Glutamatergic neuron (in vitro differentiated cells): Measurements from ENCODE around the gene MTA1. TPM values are rescaled to one million over a fixed set of nuclear protein-coding genes. Genes with fewer than 3 reads are reported as not detected.

Experiments
- DNase-seq: peaks from one replicate; pipeline ENCODE4 v3.0.0; 2022
- H3K27ac Mint-ChIP-seq: one replicate; pipeline ENCODE4 v1.8.0; 2020; ENCODE audit warnings: mild to moderate bottlenecking, mixed read lengths, inconsistent platforms; ENCODE audit not compliant: unreplicated experiment
- H3K27me3 Mint-ChIP-seq: one replicate; pipeline ENCODE4 v1.8.0; 2020; ENCODE audit warnings: mild to moderate bottlenecking, moderate library complexity, mixed read lengths, inconsistent platforms; ENCODE audit not compliant: unreplicated experiment
- H3K36me3 Mint-ChIP-seq: one replicate; pipeline ENCODE4 v1.8.0; 2020; ENCODE audit warnings: mild to moderate bottlenecking, mixed read lengths, inconsistent platforms; ENCODE audit not compliant: unreplicated experiment
- H3K4me1 Mint-ChIP-seq: one replicate; pipeline ENCODE4 v1.8.0; 2020; ENCODE audit warnings: mild to moderate bottlenecking, low read depth, mixed read lengths, inconsistent platforms; ENCODE audit not compliant: unreplicated experiment
- H3K4me3 Mint-ChIP-seq: one replicate; pipeline ENCODE4 v1.8.0; 2020; ENCODE audit warnings: mild to moderate bottlenecking, mixed read lengths, inconsistent platforms; ENCODE audit not compliant: unreplicated experiment
- H3K9me3 Mint-ChIP-seq: one replicate; pipeline ENCODE4 v1.8.0; 2020; ENCODE audit warnings: mild to moderate bottlenecking, moderate library complexity, mixed read lengths, inconsistent platforms; ENCODE audit not compliant: unreplicated experiment
- CTCF ChIP-seq: fragments of 200-600 bp; sonication (generic); IDR thresholded peaks from one replicate; pipeline ENCODE4 v1.5.0; 2021; ENCODE audit not compliant: partially characterized antibody, unreplicated experiment
- total RNA-seq: library from RNA; stranded (reverse); fragmentation: NEBNext Ultra II Directional; extraction: Animal tissue kit (Norgen Biotek cat#: 25700); gene quantifications from one replicate; pipeline ENCODE4 v1.2.1, GENCODE V29; 2021; ENCODE audit not compliant: unreplicated experiment

Gene MTA1
- total RNA-seq, 1 donor from 2014 or later: 261 TPM

DNA sequence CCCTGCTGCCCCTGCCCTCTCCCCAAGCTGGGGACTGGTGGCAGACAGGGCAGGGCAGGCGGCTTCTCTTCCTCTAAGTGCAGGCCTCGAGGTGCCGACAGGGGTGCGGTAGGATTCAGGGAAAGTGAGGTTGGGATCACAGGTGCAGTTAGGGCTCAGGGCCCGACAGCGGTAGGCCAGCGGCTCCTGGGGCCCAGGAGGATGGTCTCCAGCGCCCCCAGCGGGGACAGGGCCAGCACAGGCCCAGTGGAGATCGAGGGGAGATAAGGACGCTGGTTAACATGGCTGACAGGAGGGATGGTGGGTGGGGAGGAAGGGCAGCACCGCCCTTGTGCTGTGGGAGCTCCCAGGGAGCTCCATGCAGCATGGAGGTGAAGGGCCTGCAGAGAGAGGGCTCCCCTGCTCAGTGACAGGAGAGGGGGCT, 66.1 kb downstream of the MTA1 start:
- no peak overlapping the region for H3K4me3 Mint-ChIP-seq
- DNase-seq: peak; percentile 66
- peaks cover 17% of the 10 kb centered on the region for H3K27me3 Mint-ChIP-seq
- H3K36me3 Mint-ChIP-seq: no peaks in the 10 kb centered on the region
- H3K4me1 Mint-ChIP-seq: peaks cover 9% of the 10 kb centered on the region
- no peak overlapping the region for H3K27ac Mint-ChIP-seq
- no peak for TF ChIP-seq CTCF
- H3K9me3 Mint-ChIP-seq: peaks cover 4% of the 10 kb centered on the region

DNA sequence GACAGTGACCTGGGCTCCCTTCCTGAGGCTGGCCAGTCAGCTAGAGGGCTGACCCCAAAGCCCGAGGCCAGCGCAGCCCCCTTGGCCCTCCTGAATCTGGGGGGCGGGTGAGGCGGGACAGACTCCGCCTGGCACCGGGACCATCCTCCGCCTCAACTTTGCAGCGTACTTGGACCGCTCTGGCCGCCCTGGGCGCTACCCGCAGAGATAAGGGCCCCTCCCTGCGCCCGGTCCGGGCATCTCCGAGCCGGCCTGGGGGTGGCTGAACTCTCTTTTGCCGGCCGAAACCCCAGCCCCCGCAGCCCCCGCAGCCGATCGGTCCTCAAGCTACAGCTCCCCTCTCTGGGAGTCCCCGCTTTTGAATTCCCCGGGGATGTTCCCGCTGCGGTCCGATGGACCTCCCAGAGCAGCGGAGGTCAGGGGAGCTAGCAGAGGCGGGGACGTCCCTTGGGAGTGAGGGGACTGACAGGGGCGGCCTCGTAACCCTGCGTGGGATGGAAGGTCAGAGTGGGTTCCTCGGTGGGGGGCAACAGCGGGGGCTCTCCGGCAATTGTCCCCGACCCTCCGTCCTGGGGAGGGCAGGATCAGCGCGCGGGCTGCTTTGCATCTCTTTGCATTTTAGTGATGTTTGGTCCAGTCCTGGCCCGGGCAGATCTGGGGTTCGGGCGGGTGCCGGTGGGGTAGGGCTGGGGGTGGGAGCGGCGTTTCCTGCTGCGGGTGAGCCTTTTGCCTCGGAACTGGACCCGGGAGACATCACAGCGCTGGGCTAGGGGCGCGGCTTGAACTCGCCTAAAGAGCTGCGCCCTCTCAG, 66.7 kb downstream of the MTA1 start, which contains the start of gene CRIP1:
Gene CRIP1 (plus strand): TSS at position 724 of the 811 bp plus-strand sequence. CDS start 374 bp downstream, outside the sequence.
- DNase-seq: no peak
- no peak for TF ChIP-seq CTCF
- no peaks in the 10 kb centered on the region for H3K36me3 Mint-ChIP-seq
- H3K27me3 Mint-ChIP-seq: peaks cover 18% of the 10 kb centered on the region
- H3K4me3 Mint-ChIP-seq: no peak within 1 kb of the TSS
- H3K9me3 Mint-ChIP-seq: peaks cover 5% of the 10 kb centered on the region
- no peak within 1 kb of the TSS for H3K27ac Mint-ChIP-seq
- H3K4me1 Mint-ChIP-seq: peaks cover 9% of the 10 kb centered on the region

GRCh38 chr14:105486974-105487448, 67.4 kb downstream of the MTA1 start:
- no peak for DNase-seq

DNA sequence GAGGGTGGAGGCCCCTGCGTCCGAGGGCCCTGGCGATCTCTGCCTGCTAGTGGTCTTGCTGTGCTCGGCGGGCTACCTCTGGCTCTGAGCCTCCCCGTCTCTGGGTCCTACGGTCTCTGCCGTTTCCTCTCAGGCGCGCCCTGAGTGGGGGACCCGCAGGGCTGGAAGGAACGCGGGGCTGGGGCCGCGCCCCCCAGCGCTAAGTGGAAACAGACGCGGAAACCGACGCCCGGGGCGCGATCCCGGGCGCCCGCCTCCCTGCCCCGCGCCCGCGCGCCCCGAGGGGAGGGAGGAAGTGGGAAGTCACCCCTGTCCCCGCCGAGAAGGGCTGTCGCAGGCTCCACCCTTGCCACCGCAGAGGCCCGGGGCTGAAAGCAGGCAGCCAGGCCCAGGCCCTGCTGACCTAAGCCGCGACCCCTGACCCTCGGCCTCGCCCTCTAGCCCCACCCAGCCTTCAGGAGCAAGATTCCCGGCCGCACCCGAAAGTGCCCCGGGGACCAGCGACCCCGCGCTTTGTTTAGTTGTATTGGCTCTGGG, 67.9 kb downstream of the MTA1 start:
- no peak for TF ChIP-seq CTCF
- no peak overlapping the region for H3K4me3 Mint-ChIP-seq
- peaks cover 21% of the 10 kb centered on the region for H3K27me3 Mint-ChIP-seq
- no peaks in the 10 kb centered on the region for H3K36me3 Mint-ChIP-seq
- peaks cover 4% of the 10 kb centered on the region for H3K4me1 Mint-ChIP-seq
- DNase-seq: no peak
- H3K27ac Mint-ChIP-seq: no peak overlapping the region
- H3K9me3 Mint-ChIP-seq: peaks cover 5% of the 10 kb centered on the region

More at GRCh38 chr14:105486974-105487448, 67.4 kb downstream of the MTA1 start:
- Mint-ChIP-seq H3K27ac (no peak overlapping the region), H3K4me3 (no peak overlapping the region), H3K27me3 (peaks cover 21% of the 10 kb centered on the region), H3K36me3 (no peaks in the 10 kb centered on the region), H3K9me3 (peaks cover 7% of the 10 kb centered on the region), H3K4me1 (peaks cover 7% of the 10 kb centered on the region)
- no peak for TF ChIP-seq CTCF
